SKM-1 (cell line): Measurements from ENCODE around the gene PPP1R15A.
"Not testable (repeated sequence)": the region's sequence is repeated elsewhere in the genome, so short reads cannot be mapped to it uniquely, and the experiment has no call there.

Source experiments
- DNase-seq: peaks from one replicate; lab custom pipeline; 2025; ENCODE audit not compliant: unreplicated experiment; lab: John Stamatoyannopoulos, UW

PPP1R15A gene

GRCh38 chr19:48858984-48859710 lies 13.1 kb upstream of the PPP1R15A start:
- DNase-seq: no peak

GRCh38 chr19:48859711-48860572 lies 12.3 kb upstream of the PPP1R15A start:
- no peak for DNase-seq

DNA sequence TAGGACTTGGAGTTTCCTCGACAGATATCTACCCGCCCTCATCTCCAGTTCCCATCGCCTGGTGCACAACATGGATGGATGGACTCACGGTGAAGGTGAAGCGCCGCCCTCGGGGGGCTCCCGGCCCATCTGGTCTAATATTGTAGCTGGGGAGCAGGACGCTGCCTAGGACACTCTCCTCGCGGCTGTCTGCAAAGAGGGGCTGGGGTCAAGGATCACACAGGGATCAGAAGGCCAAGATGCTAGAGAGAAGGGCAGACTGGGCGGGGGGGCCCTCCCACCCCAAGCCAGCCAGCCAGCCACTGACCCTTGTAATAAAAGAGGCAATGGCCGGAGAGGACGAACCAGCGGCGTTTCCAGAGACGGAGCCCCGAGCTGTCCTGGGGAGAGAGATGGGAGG lies 10.9 kb upstream of the PPP1R15A start:
- no peak for DNase-seq

DNA sequence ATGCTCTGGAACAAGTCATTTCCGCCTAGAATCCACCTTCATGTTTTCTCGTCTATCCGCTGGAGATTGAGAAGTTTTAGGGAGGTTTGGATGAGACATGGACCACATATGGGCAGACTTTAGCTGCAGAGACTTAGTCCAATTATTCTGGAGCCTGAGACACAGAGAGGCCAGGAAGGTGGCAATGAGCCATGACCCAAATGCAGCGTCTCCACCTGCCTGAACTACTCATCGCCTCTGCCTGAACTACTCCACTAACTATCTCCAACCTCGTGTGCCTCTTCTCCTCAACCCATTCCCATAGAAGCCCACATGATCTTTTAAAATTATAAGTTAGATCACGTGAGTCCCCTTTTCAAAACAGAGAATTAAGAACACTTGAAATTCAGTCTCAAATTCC lies 9.4 kb upstream of the PPP1R15A start:
- DNase-seq: no peak

- no peak for DNase-seq
Observed at GRCh38 chr19:48866692-48867091, 5.5 kb upstream of the PPP1R15A start.

DNA sequence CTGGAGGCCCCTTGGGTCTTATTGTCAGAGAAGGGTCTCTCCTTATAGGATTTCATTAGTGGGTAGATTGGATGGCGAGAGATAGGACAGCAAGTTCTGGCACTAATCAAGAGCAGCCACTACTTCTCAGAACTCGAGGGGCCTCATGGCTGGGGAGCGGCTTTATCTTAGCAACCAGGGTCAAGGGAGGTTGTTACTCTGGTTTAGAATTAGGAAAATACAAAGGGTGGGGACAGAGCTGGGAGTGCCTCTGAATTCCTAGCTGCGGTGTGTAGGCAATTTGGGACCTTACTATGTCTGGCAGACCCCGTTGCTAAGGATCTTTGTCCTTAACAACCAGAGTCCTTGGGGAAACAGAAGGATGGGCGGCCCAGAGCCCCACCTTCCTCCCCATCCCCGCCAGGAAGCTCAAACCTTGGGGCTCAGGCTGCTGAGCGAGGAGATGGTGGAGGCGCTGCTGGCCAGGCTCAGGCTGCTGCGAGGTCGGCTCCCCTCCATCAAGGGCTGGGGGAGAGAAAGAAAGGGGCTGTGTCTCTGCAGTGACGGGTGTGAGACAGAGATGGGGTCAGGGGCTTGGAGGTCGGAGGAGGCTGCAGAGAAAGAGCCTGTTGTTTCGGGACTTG lies 5.0 kb upstream of the PPP1R15A start:
- DNase-seq: no peak

DNA sequence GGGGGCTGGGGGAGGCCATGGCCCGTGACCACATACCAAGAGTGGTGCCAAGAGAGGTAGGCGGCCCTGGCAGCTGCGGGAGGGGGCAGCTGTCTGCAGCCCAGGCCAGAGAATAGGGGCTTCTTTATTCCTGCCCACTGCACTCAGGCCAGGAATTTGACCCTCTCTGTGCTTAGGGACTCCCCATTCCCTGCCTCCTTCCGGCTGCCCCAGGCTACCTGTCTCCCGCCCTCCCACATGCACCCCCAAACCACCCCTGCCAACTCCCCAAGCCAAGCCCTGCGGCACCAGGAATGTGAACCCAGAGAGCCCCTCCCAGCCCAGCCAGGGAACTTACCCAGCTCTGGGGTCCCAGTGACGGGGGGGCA lies 4.5 kb upstream of the PPP1R15A start:
- DNase-seq: no peak

GRCh38 chr19:48868114-48868886 lies 3.9 kb upstream of the PPP1R15A start, which contains the start of gene PLEKHA4:
Gene PLEKHA4 (minus strand): TSS chr19:48868617. CDS start chr19:48867620, 997 bp downstream.
- no peak for DNase-seq

GRCh38 chr19:48870048-48870447 lies 2.2 kb upstream of the PPP1R15A start:
- no peak for DNase-seq

GRCh38 chr19:48871471-48872181 lies 595 bp upstream of the PPP1R15A start:
- DNase-seq: not testable (repeated sequence)

DNA sequence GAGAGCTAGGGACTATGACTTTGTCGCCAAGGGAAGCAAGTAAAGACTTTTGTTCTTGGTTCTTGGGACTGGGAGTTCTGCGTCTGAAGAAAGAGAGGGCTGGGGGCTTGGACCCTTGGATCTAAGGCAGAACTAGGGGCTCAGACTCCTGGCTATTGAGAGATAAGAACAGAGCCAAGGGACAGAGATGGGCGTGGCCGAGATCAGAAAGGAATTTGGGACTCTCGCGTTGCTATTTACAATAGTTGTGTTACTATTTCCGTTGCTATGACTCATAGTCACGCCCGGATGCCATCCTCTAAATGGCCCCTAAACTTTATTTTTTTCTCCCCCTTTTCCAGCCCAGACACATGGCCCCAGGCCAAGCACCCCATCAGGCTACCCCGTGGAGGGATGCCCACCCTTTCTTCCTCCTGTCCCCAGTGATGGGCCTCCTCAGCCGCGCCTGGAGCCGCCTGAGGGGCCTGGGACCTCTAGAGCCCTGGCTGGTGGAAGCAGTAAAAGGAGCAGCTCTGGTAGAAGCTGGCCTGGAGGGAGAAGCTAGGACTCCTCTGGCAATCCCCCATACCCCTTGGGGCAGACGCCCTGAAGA lies 759 bp downstream of the PPP1R15A start:
- no peak for DNase-seq

- no peak for DNase-seq
Observed at GRCh38 chr19:48873476-48874302, 1.5 kb downstream of the PPP1R15A start.

DNA sequence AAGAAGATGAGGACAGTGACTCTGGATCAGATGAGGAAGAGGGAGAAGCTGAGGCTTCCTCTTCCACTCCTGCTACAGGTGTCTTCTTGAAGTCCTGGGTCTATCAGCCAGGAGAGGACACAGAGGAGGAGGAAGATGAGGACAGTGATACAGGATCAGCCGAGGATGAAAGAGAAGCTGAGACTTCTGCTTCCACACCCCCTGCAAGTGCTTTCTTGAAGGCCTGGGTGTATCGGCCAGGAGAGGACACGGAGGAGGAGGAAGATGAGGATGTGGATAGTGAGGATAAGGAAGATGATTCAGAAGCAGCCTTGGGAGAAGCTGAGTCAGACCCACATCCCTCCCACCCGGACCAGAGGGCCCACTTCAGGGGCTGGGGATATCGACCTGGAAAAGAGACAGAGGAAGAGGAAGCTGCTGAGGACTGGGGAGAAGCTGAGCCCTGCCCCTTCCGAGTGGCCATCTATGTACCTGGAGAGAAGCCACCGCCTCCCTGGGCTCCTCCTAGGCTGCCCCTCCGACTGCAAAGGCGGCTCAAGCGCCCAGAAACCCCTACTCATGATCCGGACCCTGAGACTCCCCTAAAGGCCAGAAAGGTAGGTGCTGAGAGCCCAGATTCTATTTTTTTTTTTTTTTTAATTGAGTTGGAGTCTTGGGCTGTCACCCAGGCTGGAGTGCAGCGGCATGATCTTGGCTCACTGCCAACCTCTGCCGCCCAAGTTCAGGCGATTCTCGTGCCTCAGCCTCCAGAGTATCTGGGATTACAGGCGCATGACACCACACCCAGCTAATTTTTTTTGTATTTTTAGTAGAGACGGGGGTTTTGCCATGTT lies 2.3 kb downstream of the PPP1R15A start:
- no peak for DNase-seq

GRCh38 chr19:48876043-48876981 lies 4.1 kb downstream of the PPP1R15A start:
- not testable (repeated sequence) for DNase-seq

DNA sequence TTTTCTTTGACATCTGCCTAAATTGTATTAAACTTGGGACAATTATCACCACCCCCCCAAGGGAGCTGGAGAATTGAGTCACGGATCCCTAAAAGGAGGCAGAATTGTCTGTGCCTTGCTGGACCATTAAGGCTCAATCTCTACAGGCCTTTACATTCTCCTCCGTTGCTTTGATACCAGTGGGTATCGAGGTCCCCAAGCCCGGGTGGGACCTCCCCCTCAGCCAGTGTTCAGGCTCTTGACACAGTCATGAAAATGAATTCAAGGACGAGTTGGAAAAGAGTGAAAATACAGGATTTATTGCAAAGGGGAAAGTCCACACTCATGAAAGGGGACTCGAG lies 5.6 kb downstream of the PPP1R15A start:
- DNase-seq: no peak

DNA sequence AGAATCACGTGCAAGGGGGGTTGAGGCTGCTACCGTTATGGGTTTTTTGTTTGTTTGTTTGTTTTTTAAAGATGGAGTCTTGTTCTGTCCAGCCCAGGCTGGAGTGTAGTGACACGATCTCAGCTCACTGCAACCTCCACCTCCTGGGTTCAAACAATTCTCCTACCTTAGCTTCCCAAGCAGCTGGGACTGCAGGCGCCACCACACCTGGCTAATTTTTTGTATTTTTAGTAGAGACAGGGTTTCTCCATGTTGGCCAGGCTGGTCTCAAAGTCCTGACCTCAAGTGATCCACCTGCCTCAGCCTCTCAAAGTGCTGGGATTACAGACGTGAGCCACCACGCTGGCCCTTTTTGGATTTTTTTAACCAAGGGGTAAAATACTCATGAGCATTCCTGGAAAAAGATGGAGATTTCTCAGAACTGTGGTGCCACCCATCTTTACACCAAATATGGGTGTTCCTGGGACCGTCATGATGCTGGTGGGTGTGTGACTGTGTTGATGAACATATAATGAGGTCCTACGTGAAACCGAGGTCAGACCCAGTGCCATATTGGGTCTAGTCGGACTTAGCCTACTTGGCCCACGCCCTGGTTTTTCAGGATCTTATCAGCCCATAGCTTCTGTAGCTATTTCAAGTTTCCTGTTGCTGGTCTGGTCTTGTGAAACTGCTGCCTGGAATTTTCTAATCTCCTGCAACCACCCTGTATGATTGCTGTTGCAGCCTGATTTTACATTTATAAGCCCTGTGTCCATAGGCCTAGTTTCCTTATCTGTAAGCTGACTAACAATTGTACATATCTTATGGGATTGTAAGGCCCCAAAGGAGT lies 6.2 kb downstream of the PPP1R15A start:
- no peak for DNase-seq
